SK-N-SH (cell line): ENCODE data around the gene NOS2.

Experiments
- EP300 ChIP-seq, 2 experiments: IDR thresholded peaks; 2 replicates each; pipeline versions ENCODE4 v1.4.0 to v1.6.1; 2012; ENCODE audit warnings: borderline replicate concordance in 1 of 2, low read depth in 1 of 2, low read length in 1 of 2
- FOXJ3 ChIP-seq: sonication (generic); formaldehyde crosslinking; IDR thresholded peaks from 2 replicates; pipeline ENCODE4 v1.5.1; 2020; ENCODE audit warnings: mild to moderate bottlenecking, missing genetic modification reagents
- MEF2A ChIP-seq: IDR thresholded peaks from 2 replicates; pipeline ENCODE4 v1.4.0; 2012; ENCODE audit warnings: low read depth, borderline replicate concordance
- POLR2AphosphoS5 ChIP-seq: IDR thresholded peaks from 2 replicates; pipeline ENCODE4 v1.6.1; 2012; ENCODE audit warnings: low read depth, low read length
- SMC3 ChIP-seq: IDR thresholded peaks from 2 replicates; pipeline ENCODE4 v1.6.1; 2012; ENCODE audit warnings: low read depth, low read length, improper control_type of control experiment
- TAF1 ChIP-seq: IDR thresholded peaks from 2 replicates; pipeline ENCODE4 v1.6.1; 2012; ENCODE audit warnings: low read depth, mild to moderate bottlenecking, low read length, moderate library complexity, borderline replicate concordance
- TEAD4 ChIP-seq: IDR thresholded peaks from 2 replicates; pipeline ENCODE4 v1.4.0; 2012; ENCODE audit warnings: mild to moderate bottlenecking, borderline replicate concordance; ENCODE audit not compliant: insufficient read depth
- USF1 ChIP-seq: IDR thresholded peaks from 2 replicates; pipeline ENCODE4 v1.4.0; 2012; ENCODE audit warnings: low read depth, borderline replicate concordance
- USF2 ChIP-seq: fragments of 150-350 bp; IDR thresholded peaks from 2 replicates; pipeline ENCODE4 v1.6.1; 2017; ENCODE audit warnings: antibody characterized with exemption, low read length, low read depth, borderline replicate concordance
- YY1 ChIP-seq: IDR thresholded peaks from 2 replicates; pipeline ENCODE4 v1.4.0; 2012; ENCODE audit warnings: low read depth, mild to moderate bottlenecking
- ZBTB33 ChIP-seq: IDR thresholded peaks from 2 replicates; pipeline ENCODE4 v1.4.0; 2012; ENCODE audit warnings: low read depth, borderline replicate concordance
- TF ChIP-seq, protein P1 (sequence below): fragments of 200-600 bp; sonication (generic); IDR thresholded peaks from 2 replicates; pipeline ENCODE4 v1.6.1; 2017; ENCODE audit warnings: antibody characterized with exemption, mild to moderate bottlenecking, moderate library complexity

GRCh38 chr17:27819145-27819544 lies 18.8 kb upstream of the NOS2 start:
- no peak for TF ChIP-seq TAF1
- no peak for TF ChIP-seq MEF2A
- TF ChIP-seq USF2: no peak
- TF ChIP-seq USF1: no peak
- TF ChIP-seq, protein P1, sequence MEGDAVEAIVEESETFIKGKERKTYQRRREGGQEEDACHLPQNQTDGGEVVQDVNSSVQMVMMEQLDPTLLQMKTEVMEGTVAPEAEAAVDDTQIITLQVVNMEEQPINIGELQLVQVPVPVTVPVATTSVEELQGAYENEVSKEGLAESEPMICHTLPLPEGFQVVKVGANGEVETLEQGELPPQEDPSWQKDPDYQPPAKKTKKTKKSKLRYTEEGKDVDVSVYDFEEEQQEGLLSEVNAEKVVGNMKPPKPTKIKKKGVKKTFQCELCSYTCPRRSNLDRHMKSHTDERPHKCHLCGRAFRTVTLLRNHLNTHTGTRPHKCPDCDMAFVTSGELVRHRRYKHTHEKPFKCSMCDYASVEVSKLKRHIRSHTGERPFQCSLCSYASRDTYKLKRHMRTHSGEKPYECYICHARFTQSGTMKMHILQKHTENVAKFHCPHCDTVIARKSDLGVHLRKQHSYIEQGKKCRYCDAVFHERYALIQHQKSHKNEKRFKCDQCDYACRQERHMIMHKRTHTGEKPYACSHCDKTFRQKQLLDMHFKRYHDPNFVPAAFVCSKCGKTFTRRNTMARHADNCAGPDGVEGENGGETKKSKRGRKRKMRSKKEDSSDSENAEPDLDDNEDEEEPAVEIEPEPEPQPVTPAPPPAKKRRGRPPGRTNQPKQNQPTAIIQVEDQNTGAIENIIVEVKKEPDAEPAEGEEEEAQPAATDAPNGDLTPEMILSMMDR: no peak
- TF ChIP-seq YY1: no peak
- no peak for TF ChIP-seq ZBTB33
- TF ChIP-seq TEAD4: no peak
- TF ChIP-seq EP300 (IDR thresholded peaks at IDR 0.05; ENCODE audit: borderline replicate concordance in 1 of 2, low read depth in 1 of 2, low read length in 1 of 2): no peak
- TF ChIP-seq SMC3: no peak
- TF ChIP-seq POLR2AphosphoS5: no peak
- no peak for TF ChIP-seq FOXJ3 (CRISPR knock-in tag)
